ENCODE measurements around the gene SPHK2.

GRCh38 chr19:48665786-48666185 lies 46.5 kb downstream of the SPHK2 start:
- TF ChIP-seq EZH2 (IDR thresholded peaks at IDR 0.05; ENCODE audit: insufficient read depth, poor library complexity, severe bottlenecking) (no peak), EZH2phosphoT487 (IDR thresholded peaks at IDR 0.05; ENCODE audit: insufficient read depth, low read depth) (no peak)

All from GM23248 (cell line).